ENCODE measurements around the gene DGKD.

DNA sequence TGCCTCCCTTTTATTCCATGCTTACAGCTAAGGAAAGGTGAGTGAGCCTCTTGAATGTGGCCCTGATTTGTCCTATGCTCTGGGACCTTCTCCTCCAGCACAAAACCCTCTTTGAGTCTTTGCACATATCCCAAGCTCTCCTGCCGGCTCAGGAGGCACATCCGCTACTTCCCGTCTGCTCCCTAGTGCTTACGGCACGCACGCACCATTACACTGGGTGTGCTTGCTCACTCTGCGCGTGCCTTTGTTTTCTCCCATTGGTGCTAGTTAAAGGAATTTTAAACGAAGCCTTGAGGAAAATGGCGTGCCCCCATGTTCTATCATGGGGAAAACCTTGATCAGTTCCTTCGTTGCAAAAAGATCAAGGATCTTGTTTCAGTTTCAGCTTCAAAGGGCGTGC is 7.9 kb upstream of the DGKD start:
- TF ChIP-seq CTCF (IDR thresholded peaks at IDR 0.05 in 4 of 5, conservative IDR thresholded peaks at IDR 0.05 in 1 of 5) (no peak), POLR2A (IDR thresholded peaks at IDR 0.05) (no peak)
